H4 (cell line): Measurements from ENCODE around the gene DCN. TPM values are rescaled to one million over a fixed set of nuclear protein-coding genes. Genes with fewer than 3 reads are reported as not detected.
"Not testable (repeated sequence)": the region's sequence is repeated elsewhere in the genome, so short reads cannot be mapped to it uniquely, and the experiment has no call there.

Experiments used
- DNase-seq: peaks from one replicate; pipeline ENCODE4 v3.0.0-alpha.2; 2015; ENCODE audit warnings: low spot score
- total RNA-seq: library from RNA; depleted of rRNA; stranded (reverse); fragments of >200 nt; shearing (Covaris generic); gene quantifications from 2 replicates; pipeline ENCODE4 v1.2.3, GENCODE V29; 2014; rRNA removed

The DCN gene
- 5.6 and 14.6 TPM in 2 replicates for total RNA-seq

DNA sequence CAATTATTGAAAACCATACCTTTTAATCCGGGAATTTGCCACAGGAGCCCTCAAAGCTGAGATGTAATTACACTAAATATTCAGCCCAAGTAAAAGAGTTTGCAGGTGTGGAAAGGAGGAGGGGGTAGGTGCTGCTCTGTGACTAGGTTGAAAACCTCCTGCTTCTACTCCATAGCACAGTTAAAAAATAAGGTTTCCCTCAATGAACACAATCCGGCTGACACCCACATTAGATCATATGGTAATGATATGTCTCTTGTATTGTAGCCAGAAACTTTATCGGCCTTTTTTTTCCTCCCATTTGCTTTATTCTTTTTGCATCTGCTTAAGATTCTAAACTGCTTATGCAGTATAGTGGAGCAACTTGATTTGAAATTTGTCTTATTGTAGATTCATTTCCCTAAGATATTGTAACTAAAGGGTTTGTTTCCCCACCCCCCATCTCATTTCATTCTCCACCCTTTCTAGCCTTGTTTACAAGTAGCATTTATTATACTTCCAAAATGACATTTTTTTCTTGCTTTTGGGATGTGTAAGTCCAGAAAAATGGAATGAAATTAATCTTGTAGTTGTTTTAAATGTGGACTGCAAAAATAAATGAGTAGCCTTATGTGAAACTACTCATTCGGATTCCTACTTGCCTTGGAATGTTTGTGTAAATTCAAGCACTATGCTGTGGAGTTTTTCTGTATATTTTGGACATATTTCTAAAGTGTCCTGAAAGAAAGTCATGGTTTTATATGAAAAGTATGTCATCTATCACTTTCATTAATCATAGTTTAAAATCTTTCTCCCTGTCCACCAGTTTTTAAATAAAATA, at the start of gene DCN:
DCN (minus strand) TSS at position 182 of the 820 bp plus-strand sequence. CDS start 4,265 bp downstream, outside the sequence.
- DNase-seq = no peak

DNA sequence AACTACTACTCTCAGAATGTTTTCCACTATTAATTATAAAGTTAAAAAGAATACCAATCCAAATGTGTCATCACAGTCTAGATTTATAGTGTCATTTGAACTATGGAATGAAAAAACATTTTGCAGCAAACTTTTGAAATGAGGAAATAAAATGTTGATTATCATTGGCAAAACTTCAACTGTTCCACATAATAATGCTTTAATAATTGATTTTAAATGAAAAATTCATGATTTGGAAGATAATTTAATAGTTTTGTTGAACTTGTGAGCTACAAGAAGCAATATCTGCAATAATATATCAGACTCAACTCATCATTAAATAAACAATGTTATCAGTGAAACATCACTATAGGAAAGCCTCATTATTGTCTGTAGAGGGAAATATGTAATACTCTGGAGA, 48.2 kb upstream of the DCN start:
- DNase-seq = no peak

DNA sequence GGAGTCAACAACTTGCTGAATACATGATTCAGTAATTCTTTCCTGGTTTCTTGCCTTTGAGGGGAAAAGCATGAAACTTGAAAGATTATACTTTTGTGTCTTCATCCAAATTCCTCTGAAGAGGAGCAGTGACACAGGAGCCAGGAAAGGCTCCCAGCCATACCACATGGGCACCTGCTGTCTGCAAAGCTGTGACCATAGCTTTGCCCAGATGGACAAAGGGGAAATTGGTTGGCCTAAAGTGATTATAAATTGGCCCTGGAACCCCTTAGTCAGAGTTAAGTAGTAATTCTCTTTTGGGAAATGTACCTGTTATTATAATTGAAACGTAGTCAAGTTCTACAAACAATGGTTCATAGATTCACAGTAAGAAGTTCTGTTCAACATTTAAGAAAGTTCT, 44.3 kb upstream of the DCN start:
- DNase-seq = no peak

- DNase-seq = no peak
Measured at GRCh38 chr12:91225316-91225715, 42.7 kb upstream of the DCN start.

DNA sequence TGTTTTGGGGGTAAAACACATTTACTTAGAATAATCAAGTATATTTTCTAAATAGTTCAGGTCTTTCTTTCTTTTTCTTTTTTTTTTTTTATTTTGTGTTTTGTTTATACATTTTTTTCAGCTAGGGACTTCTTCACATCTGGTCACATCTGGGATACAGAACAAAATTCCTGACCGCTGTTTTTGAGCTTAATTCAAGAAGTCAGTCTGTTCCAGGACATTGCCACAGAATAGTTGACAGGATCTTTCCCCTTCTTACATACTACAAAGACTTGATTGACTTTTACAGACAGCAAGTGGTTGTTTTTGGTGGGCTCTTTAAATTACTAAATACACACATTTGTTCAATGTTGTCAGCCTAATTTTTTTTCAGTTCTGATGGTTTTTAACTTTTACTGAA, 41.8 kb upstream of the DCN start:
- no peak for DNase-seq

DNA sequence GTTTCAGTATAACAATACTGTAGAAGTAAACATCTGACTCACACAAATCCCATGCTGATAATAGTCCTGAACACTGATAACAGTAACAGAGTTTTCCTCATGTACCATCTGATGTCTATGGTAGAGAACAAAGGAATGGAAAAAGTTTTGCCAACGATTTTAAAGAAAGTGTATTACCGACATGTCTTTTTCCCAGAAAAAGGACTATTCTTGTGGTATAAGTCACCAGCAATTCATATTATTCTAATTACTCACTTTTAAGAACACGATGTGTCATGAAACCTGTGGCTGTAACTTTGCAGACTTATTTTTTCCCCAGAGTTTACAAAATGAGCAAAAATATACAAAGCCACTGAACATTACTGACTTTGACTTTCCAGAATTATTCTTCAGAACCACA, 40.1 kb upstream of the DCN start:
- peak; percentile 10 for DNase-seq

DNA sequence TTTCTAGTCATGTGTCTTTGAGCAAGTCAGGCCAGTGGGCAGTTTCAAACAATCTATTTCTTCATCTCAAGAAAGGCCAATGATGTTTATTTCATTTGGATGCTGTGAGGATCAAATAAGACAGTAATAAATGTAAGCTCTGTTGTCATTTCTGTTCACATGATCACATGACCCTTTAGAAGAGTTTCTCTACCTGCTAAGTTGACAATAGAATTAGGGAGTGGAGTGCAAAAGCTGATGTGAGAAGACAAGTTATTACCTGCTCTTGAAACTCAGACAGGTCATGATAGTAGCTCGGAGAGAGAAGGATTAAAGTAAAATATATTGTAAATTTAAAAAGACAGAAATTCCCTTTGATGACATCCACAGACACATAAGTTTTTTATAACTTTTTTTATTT, 37.3 kb upstream of the DCN start:
- DNase-seq = no peak

DNA sequence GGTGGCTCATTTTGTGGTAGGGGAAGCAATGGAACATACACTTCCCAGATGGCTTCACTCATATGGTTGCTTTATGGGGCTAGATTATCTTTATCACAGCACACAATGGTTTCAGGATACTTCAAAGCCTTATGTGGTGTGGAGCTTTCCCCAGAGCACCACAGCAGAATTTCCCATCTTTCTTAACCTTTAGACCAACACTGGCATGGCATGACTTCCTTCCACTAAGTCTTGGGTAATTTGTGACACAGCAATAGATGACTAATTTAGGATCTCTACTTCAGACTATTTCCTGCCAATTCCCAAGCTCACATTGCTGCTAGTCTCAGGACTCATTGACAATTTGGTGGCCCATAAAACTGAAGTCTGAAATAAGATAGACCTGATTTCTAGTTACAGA, 36.9 kb upstream of the DCN start:
- peak; percentile 15 for DNase-seq

DNA sequence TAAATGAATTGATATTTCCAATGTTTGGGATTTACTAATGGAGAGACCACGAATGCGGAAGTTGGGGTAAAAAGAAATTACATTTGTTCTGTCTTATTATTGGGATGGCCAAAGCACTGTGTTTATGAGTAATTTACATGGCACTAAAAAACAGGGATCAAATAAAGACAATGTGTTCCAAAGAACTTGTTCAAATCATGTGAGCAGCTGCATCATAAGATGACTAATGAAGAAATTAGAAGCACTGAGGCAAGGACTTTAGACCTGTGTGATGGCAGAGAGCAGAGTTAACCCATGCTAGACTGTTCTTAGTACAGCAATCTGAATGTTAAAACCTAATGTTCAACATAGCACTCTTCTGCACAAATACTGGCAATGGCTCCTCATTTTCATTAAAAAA, 34.3 kb upstream of the DCN start:
- no peak for DNase-seq

DNA sequence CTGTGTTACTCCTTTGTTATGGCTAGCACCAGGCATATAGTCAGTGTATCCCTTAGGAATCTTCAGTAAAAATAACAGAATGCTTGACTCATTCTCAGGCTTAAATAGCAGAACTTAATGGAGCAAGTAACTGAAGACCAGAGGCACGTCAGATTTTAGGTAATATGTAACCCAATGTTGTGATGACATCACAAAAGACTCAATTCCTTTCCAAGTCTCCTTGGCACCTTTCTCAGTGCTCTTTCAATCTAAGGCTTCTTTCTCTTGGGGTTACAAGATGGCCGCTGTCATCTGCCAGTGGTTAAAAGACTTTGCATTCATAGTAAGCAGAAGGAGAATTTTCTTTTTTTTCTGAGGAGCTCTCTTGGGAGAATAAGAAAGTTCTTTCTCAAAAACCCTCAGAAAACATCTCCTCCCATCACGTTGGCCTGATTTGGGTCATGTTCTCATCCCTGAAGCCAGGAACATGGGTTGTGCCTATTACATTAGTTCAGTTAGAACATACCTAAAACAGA, 33.4 kb upstream of the DCN start:
- no peak for DNase-seq

GRCh38 chr12:91211866-91212265, 29.2 kb upstream of the DCN start:
- no peak for DNase-seq

DNA sequence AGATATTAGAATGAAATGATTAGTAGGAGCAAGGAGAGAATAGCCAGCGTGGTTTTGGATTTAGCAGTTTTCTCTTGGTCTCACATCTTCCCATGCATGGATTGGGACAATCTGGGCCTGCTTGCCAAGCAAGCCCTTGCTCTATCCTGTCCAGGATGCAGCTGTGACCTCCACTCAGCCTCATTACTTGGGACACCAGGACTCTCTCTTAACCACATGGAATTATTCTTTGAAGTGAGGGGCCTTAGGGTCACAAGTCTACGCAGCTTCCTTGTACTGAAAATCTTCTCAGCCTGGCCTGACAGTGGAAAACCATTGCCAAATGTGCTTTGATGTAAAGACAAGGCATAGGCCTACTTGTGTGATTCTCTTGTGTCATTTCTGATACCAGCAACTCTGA, 28.0 kb upstream of the DCN start:
- no peak for DNase-seq

- no peak for DNase-seq
Measured at GRCh38 chr12:91210144-91210543, 27.5 kb upstream of the DCN start.

GRCh38 chr12:91207301-91207700, 24.7 kb upstream of the DCN start:
- DNase-seq = not testable (repeated sequence)

DNA sequence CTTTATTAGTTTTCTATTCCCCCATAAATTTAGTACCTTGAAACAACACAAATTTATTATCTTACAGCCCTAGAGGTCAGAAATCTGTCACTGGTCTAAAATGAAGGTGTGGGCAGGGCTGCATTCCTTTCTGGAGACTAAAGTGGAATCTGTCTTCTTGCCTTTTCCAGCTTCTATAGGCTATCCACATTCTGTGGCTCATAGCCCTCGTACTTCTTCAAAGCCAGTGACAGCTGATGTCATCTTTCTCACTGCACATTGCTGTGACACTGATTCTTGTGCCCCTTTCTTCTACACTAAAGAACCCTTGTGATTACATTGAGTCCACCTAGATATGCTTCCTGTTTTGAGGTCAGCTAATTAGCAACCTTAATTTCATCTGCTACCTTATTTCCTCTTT, 23.2 kb upstream of the DCN start:
- DNase-seq = no peak

- no peak for DNase-seq
Measured at GRCh38 chr12:91204421-91204820, 21.8 kb upstream of the DCN start.

DNA sequence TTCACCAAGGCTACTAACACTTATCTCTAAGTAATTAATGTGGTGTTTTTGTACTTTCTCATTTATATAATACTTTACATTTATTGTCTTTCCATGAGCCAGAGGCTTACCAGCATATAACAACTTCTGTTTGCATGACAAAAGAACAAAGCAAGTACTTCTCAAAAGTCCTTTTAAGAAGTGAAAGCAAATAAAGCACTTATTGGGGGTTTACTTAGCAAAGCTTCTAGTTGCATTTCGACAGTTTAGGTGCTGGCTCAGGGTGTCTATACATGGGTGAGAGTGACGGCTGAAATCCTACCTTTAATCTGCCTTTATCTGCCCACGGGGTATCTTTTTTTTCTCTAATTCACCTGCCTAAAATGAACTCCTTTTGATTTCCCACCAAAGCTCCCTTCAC, 21.0 kb upstream of the DCN start:
- no peak for DNase-seq

- no peak for DNase-seq
Measured at GRCh38 chr12:91202390-91202789, 19.8 kb upstream of the DCN start.

DNA sequence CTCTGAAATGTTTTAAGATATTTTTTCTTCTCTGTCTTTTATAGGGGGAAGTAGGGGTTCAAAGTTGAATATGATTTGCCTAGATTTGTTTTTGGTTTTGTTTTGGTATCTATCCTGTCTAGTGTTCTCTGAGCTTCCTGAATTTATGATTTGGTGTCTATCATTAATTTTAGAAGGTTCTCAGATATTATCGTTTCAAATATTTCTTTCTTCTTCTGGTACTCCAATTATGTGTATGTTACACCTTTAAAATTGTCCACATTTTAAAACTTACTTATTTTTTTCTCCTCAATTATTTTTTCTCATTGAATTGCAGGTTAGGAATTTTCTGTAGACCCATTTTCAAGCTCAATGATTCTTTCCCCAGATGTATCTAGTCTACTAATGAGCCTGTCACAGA, 13.8 kb upstream of the DCN start:
- no peak for DNase-seq

DNA sequence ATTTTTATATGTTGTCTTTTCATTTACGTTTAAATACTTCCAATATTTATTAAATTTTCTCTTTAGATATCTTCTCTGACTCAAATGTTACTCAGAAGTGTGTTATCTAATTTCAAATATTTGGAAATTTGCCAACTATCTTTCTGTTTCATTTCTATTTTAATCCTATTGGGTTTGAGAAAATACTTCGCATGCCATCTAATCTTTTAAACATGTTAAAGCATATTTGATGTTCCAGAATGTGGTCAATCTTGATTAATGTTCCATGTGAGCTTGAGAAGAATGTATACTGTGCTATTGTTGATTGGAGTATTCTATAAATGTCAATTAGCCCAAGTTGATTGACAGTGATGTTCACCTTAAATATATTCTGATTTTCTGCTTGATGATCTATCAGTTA, 11.9 kb upstream of the DCN start:
- DNase-seq = no peak

DNA sequence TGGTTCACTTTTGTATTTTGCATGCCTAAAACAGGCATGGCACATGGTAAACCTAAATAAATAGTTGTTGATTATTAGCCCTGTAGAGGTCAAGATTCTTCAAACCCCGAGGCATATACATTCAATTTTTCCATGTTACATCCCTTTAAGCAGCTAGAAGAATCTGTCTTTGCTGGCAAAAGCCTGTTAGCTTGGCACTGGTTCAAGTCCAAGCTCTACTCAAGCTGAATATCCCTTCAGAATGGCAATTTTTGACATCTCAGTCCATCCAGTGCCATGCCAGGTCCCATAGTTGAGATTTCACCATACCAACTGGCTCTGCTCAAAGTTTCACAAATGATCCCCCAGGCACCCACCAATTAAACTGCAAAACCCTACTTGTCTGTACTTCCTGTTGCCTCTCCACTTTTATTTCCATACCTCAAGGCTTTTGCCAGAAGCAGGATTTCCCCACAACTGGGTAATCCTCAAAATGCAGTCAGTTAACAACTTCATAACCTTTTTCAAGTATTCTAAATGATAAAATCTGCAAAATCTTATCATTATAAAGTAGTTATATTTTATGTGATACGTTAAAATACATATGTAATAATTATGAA, 9.0 kb upstream of the DCN start:
- no peak for DNase-seq

GRCh38 chr12:91189516-91189915, 6.9 kb upstream of the DCN start:
- DNase-seq = no peak

GRCh38 chr12:91188778-91189177, 6.2 kb upstream of the DCN start:
- DNase-seq = no peak
